Keratinocyte (primary cell): Measurements from ENCODE around the gene SPHK1. TPM values are rescaled to one million over a fixed set of nuclear protein-coding genes. Genes with fewer than 3 reads are reported as not detected.

Experiments
- DNase-seq: peaks from one replicate; pipeline ENCODE4 v3.0.0-alpha.2; 2011; ENCODE audit warnings: low read depth, missing footprints, low spot score
- FAIRE-seq: peaks from 2 replicates; lab custom pipeline; 2011; peaks lifted over from hg19 to GRCh38; lab: Jason Lieb, UNC
- H2AFZ ChIP-seq: 2 replicates; pipeline ENCODE4 v1.6.0; 2012; ENCODE audit warnings: low read length, control low read depth, inconsistent platforms; ENCODE audit not compliant: control insufficient read depth
- H3K27ac ChIP-seq: 2 replicates; pipeline ENCODE4 v1.5.1; 2011; ENCODE audit warnings: low read length; ENCODE audit not compliant: control insufficient read depth, insufficient read depth
- H3K27me3 ChIP-seq: 3 replicates; pipeline ENCODE4 v1.6.0; 2011; ENCODE audit warnings: low read length; ENCODE audit not compliant: control insufficient read depth, insufficient read depth; ENCODE audit errors: extremely low read depth
- H3K36me3 ChIP-seq, 2 experiments: 2 replicates in 1 of 2; 3 replicates in 1 of 2; pipeline ENCODE4 v1.5.1; 2011; ENCODE audit warnings: low read length in 2 of 2, mild to moderate bottlenecking in 1 of 2; ENCODE audit not compliant: control insufficient read depth in 2 of 2, insufficient read depth in 2 of 2; ENCODE audit errors: extremely low read depth in 1 of 2
- H3K4me1 ChIP-seq: 3 replicates; pipeline ENCODE4 v1.5.1; 2011; ENCODE audit warnings: low read length; ENCODE audit not compliant: control insufficient read depth, insufficient read depth; ENCODE audit errors: extremely low read depth
- H3K4me2 ChIP-seq: 3 replicates; pipeline ENCODE4 v1.6.0; 2011; ENCODE audit warnings: low read depth, low read length; ENCODE audit not compliant: control insufficient read depth, insufficient read depth; ENCODE audit errors: extremely low read depth
- H3K4me3 ChIP-seq, 3 experiments: fragments of 200-600 bp in 1 of 3; sonication (generic) in 1 of 3; 2 replicates in 2 of 3; 3 replicates in 1 of 3; pipeline ENCODE4 v1.5.1; 2011 to 2016; ENCODE audit warnings: low read length in 3 of 3, mild to moderate bottlenecking in 3 of 3, control low read depth in 2 of 3, inconsistent platforms in 1 of 3, low read depth in 1 of 3, mixed read lengths in 1 of 3, mixed run types in 1 of 3, moderate library complexity in 1 of 3; ENCODE audit not compliant: control insufficient read depth in 2 of 3, insufficient read depth in 2 of 3; ENCODE audit errors: extremely low read depth in 1 of 3
- H3K79me2 ChIP-seq: 2 replicates; pipeline ENCODE4 v1.6.0; 2012; ENCODE audit warnings: low read length; ENCODE audit not compliant: control insufficient read depth, insufficient read depth
- H3K9ac ChIP-seq: 3 replicates; pipeline ENCODE4 v1.6.0; 2011; ENCODE audit warnings: low read length; ENCODE audit not compliant: control insufficient read depth, insufficient read depth; ENCODE audit errors: extremely low read depth
- H3K9me1 ChIP-seq: 3 replicates; pipeline ENCODE4 v1.6.0; 2011; ENCODE audit warnings: low read length; ENCODE audit not compliant: control insufficient read depth, insufficient read depth; ENCODE audit errors: extremely low read depth
- H3K9me3 ChIP-seq: 2 replicates; pipeline ENCODE4 v1.5.1; 2012; ENCODE audit warnings: low read depth, low read length; ENCODE audit not compliant: control insufficient read depth
- H4K20me1 ChIP-seq: 3 replicates; pipeline ENCODE4 v1.6.0; 2011; ENCODE audit warnings: low read length; ENCODE audit not compliant: control insufficient read depth, insufficient read depth; ENCODE audit errors: extremely low read depth
- CTCF ChIP-seq, 3 experiments: IDR thresholded peaks in 1 of 3; conservative IDR thresholded peaks in 1 of 3; optimal IDR thresholded peaks in 1 of 3; 2 replicates in 2 of 3; 3 replicates in 1 of 3; pipeline versions ENCODE3 to v1.5.1; 2011; ENCODE audit warnings: low read length in 3 of 3, mild to moderate bottlenecking in 3 of 3, moderate library complexity in 2 of 3, control low read depth in 1 of 3, inconsistent platforms in 1 of 3; ENCODE audit not compliant: insufficient read depth in 2 of 3; ENCODE audit errors: extremely low read depth in 1 of 3
- EZH2 ChIP-seq: IDR thresholded peaks from one replicate; pipeline ENCODE4 v1.6.1; 2012; ENCODE audit warnings: inconsistent platforms, mild to moderate bottlenecking, low read length, moderate library complexity
- dilution Hi-C: fragments of 300-500 bp; cut with MboI; formaldehyde crosslinking; loops from one replicate; pipeline ENCODE4 v1.7.0; 2020; ENCODE audit warnings: low sequenced_read_pairs; ENCODE audit not compliant: extremely low pct_ligation_motif_present
- polyA plus RNA-seq, 5 experiments: library from polyadenylated mRNA; depleted of rRNA in 3 of 5; stranded (reverse) in 3 of 5; stranded (forward) in 1 of 5; unstranded in 1 of 5; fragments of >200 nt; gene quantifications; 1 replicate in 1 of 5; 2 replicates in 3 of 5; 3 replicates in 1 of 5; pipeline versions ENCODE4 v1.2.1 to v1.2.3, GENCODE V29; 2011 to 2012; ENCODE audit warnings: missing spikeins in 2 of 5, low read depth in 1 of 5, low replicate concordance in 1 of 5
- small RNA-seq, 3 experiments: library from RNA; depleted of rRNA; stranded (forward); fragments of <200 nt; gene quantifications; one replicate each; pipeline ENCODE3, GENCODE V24; 2012; ENCODE audit warnings: low read depth in 3 of 3, low replicate concordance in 1 of 3; ENCODE audit not compliant: insufficient read length in 3 of 3

The SPHK1 gene
- polyA plus RNA-seq, 1 donor (not counting 4 experiments of a cell fraction or from before 2014, with no cell fraction given): 50.2 TPM

GRCh38 chr17:76435751-76436150 is 51.3 kb downstream of the SPHK1 start:
- peaks cover 10% of the 10 kb centered on the region for H3K4me1 ChIP-seq
- no peaks in the 10 kb centered on the region for H3K27me3 ChIP-seq
- H4K20me1 ChIP-seq: peaks cover 9% of the 10 kb centered on the region
- H2AFZ ChIP-seq: no peak overlapping the region
- DNase-seq (no peak), FAIRE-seq (no peak)
- H3K4me3 ChIP-seq: no peak overlapping the region
- no peaks in the 10 kb centered on the region for H3K36me3 ChIP-seq
- H3K27ac ChIP-seq: no peak overlapping the region
- no peak for TF ChIP-seq EZH2
- TF ChIP-seq CTCF (optimal IDR thresholded peaks at IDR 0.05 in 1 of 3, IDR thresholded peaks at IDR 0.05 in 1 of 3, conservative IDR thresholded peaks at IDR 0.05 in 1 of 3; ENCODE audit: extremely low read depth in 1 of 3, insufficient read depth in 2 of 3, low read length in 3 of 3): no peak
- H3K4me2 ChIP-seq: no peak overlapping the region
- no peak overlapping the region for H3K9ac ChIP-seq
- dilution Hi-C loops: no loop called here
- H3K9me1 ChIP-seq: peaks cover 2% of the 10 kb centered on the region
- no peaks in the 10 kb centered on the region for H3K9me3 ChIP-seq
- peaks cover 74% of the 10 kb centered on the region for H3K79me2 ChIP-seq

Small RNA genes within 50 kb of the gene (small RNA-seq; reads per million reads assigned to genes)
- 0 to 0.67 (median 0) reads per million in 3 experiments for gene RNU6-24P

Other genes starting within 250 kb of the SPHK1 start
- 0.01 to 0.03 TPM (median 0.02 TPM) in 3 replicates for gene FOXJ1, start 243.4 kb upstream of the SPHK1 start, polyA plus RNA-seq
- gene RNF157, start 144.1 kb upstream of the SPHK1 start, polyA plus RNA-seq: not detected in 3 replicates
- gene UBALD2, start 119.3 kb upstream of the SPHK1 start, polyA plus RNA-seq: 9.4 to 33.9 TPM (median 28.7 TPM) in 3 replicates
- gene QRICH2, start 76.3 kb upstream of the SPHK1 start, polyA plus RNA-seq: 1.1 to 4.8 TPM (median 1.6 TPM) in 3 replicates
- gene PRPSAP1, start 30.7 kb upstream of the SPHK1 start, polyA plus RNA-seq: 41.7 to 76.4 TPM (median 51.4 TPM) in 3 replicates
- gene UBE2O, start 68.5 kb downstream of the SPHK1 start, polyA plus RNA-seq: 8.9 to 12.3 TPM (median 10.9 TPM) in 3 replicates
- gene AANAT, start 83.0 kb downstream of the SPHK1 start, polyA plus RNA-seq: not detected in 3 replicates
- gene RHBDF2, start 116.8 kb downstream of the SPHK1 start, polyA plus RNA-seq: 14.9 to 22.6 TPM (median 20.6 TPM) in 3 replicates
- 10.3 to 26.1 TPM (median 15.3 TPM) in 3 replicates for gene CYGB, start 153.1 kb downstream of the SPHK1 start, polyA plus RNA-seq
- gene PRCD, start 155.4 kb downstream of the SPHK1 start, polyA plus RNA-seq: 0.65 to 1.7 TPM (median 1.2 TPM) in 3 replicates
- 38.7 to 63.2 TPM (median 45.8 TPM) in 3 replicates for gene ST6GALNAC2, start 201.3 kb downstream of the SPHK1 start, polyA plus RNA-seq